Coronary artery (tissue), 2 donors: ENCODE data around the gene SH3RF1.
"Not testable (repeated sequence)": the region's sequence is repeated elsewhere in the genome, so short reads cannot be mapped to it uniquely, and the experiment has no call there.

ENCODE experiments used
- DNase-seq: peaks from one replicate; pipeline ENCODE4 v3.0.0-alpha.2; 2017; ENCODE audit warnings: low spot score
- H3K27ac ChIP-seq, 2 donors: fragments of 200-600 bp; sonication (generic); one replicate each; pipeline ENCODE4 v1.5.1; 2016 to 2019
- H3K4me3 ChIP-seq: fragments of 200-600 bp; sonication (generic); 2 replicates; pipeline ENCODE4 v1.5.1; 2016; ENCODE audit warnings: mild to moderate bottlenecking, moderate library complexity
- TF ChIP-seq, protein P1 (sequence below): fragments of 200-600 bp; sonication (generic); IDR thresholded peaks from one replicate; pipeline ENCODE4 v1.5.1; 2019; ENCODE audit warnings: antibody characterized with exemption

The SH3RF1 gene

DNA sequence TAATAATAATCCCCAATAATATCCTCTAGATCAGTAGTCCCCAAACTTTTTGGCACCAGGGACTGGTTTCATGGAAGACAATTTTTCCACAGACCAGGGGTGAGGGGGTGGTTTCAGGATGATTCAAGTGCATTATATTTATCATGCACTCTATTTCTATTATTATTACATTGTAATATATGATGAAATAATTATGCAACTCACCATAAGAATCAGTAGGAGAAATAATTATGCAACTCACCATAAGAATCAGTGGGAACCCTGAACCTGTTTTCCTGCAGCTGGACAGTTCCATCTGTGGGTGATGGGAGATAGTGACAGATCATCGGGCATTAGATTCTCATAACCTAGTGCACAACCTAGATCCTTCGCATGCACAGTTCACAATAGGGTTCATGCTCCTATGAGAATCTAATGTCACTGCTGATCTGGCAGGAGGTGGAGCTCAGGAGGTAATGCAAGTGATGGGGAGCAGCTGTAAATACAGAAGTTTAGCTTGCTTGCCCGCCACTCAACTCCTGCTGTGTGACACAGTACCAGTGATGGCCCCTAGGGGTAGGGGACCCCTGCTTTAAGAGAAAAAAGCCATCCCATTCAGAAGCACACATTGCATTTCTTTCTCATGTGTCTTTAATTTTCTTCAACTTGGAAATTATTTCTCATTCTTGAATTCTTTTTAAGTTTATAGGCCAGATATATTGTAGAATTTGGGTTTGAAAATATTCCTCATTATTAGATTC, 16.0 kb upstream of the SH3RF1 start:
- DNase-seq: no peak
- TF ChIP-seq, protein P1, sequence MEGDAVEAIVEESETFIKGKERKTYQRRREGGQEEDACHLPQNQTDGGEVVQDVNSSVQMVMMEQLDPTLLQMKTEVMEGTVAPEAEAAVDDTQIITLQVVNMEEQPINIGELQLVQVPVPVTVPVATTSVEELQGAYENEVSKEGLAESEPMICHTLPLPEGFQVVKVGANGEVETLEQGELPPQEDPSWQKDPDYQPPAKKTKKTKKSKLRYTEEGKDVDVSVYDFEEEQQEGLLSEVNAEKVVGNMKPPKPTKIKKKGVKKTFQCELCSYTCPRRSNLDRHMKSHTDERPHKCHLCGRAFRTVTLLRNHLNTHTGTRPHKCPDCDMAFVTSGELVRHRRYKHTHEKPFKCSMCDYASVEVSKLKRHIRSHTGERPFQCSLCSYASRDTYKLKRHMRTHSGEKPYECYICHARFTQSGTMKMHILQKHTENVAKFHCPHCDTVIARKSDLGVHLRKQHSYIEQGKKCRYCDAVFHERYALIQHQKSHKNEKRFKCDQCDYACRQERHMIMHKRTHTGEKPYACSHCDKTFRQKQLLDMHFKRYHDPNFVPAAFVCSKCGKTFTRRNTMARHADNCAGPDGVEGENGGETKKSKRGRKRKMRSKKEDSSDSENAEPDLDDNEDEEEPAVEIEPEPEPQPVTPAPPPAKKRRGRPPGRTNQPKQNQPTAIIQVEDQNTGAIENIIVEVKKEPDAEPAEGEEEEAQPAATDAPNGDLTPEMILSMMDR: no peak
- no peak overlapping the region for H3K27ac ChIP-seq
- H3K4me3 ChIP-seq: no peak overlapping the region

DNA sequence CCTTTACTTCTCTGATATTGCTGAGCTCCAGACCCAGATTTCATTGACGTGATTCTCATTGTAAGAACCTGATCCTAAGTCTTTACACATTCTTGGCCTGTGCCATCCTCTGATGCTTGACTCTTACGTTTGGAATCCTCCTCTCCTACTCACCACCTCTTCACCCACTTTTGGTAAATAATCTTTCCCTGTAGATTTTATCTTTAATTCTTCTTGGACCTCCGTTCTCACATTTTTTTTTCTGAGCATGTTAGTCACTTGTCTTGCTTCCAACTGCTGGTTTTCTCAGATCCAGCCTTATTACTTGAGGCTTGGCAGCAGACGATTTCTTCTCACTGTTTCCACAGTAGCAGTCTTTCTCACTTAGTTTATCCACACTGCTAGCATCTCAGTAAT, 12.4 kb upstream of the SH3RF1 start:
- TF ChIP-seq, protein P1: no peak
- no peak overlapping the region for H3K27ac ChIP-seq
- H3K4me3 ChIP-seq: no peak overlapping the region
- DNase-seq: no peak

DNA sequence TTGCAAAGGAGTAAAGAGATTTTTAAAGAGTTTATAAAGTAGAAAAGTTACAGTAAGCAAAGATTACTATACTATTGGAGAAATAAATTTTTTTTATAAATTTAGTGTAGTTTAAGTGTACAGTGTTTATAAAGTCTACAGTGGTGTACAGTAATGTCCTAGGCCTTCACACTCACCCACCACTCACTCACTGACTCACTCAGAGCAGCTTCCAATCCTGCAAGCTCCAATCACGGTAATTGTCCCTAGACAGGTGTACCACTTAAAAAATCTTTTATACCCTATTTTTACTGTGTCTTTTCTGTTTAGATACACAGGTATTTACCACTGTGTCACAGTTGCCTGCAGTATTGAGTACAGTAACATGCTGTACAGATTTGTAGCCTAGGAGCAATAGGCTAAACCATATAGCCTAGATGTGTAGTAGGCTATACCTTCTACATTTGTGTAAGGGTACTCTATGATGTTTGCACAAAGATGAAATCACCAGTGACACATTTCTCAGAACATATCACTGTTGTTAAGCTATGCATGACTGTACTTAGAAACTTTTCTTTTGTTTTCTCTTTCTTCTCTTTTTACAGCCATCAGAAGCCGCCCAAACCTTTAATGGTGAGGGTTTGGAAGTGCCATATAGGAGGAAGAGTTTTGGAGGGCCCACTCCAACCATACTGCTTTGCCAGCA, 11.8 kb upstream of the SH3RF1 start:
- H3K4me3 ChIP-seq: no peak overlapping the region
- no peak overlapping the region for H3K27ac ChIP-seq
- DNase-seq: no peak
- TF ChIP-seq, protein P1: no peak

DNA sequence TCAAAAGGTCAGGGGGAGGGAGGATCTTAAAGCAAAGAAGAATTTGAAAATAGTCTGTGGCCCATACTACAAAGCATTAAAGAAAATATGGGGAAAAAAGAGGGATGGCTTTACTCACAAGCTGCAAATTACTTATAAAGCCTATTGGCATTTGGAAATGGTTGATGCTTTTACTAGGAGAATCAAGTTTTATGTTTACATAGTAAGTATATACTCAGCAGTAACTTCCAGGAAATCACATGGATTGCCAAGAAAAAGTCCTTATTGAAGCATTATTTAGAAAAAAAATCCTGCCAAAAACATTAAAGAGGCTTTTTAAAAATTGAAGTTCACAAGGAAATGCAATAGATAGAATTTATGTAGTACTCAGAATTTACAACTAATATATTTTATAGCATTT, 8.4 kb upstream of the SH3RF1 start:
- H3K4me3 ChIP-seq: no peak overlapping the region
- H3K27ac ChIP-seq: no peak overlapping the region
- no peak for DNase-seq
- TF ChIP-seq, protein P1: no peak

DNA sequence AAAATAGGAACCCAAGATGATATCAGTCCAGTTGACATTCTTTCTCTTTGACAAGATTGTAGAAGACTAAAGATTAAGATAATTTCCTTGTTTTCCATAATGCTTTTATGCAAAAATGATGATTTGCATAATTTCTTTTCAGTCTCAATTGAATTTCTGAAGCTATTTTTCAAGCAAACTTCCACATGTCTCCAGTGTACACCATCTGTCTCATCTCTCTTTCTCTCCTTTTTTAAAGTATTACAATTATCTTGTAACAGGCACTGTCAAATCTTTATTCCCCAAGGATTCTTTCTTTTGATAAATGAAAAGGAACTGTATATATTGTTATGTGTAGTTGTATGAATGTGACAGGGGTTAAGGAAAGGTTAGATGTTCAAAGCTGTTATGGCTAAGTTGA, 7.9 kb upstream of the SH3RF1 start:
- Histone ChIP-seq H3K4me3 (no peak overlapping the region), H3K27ac (no peak overlapping the region)
- DNase-seq: no peak
- TF ChIP-seq, protein P1: no peak

DNA sequence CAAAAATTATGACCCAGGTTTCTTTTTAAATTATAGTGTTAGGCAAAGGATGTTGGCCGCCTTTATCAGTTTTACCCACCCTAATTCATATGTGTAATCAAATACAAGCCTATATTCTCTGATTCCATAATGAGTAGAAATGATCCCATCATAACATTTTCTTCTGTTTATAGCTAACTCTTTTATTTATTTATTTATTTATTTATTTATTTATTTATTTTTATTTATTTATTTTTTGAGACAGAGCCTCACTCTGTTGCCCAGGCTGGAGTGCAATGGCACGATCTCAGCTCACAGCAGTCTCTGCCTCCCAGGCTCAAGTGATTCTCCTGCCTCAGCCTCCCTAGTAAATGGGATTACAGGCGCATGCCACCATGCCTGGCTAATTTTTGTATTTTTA, 7.1 kb upstream of the SH3RF1 start:
- not testable (repeated sequence) for DNase-seq, H3K4me3 ChIP-seq, H3K27ac ChIP-seq

DNA sequence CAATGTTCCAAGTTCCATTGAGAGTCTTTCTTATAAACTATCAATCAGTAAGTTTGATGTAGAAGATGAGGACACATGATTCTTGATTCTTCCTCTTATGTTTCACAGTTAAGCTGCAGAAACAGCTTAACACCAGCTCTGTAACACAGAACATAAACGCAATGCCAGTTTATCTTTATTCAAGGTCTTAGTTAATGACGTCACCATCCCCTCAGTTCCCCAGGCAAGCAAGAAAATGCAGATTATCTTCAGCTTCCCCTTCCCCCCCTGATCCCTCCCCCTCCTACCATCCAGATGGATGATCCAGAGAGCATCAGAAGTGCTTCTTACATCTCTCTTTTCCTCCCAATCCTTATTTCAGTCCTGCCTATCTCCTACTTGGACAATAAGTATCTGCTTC, 4.4 kb upstream of the SH3RF1 start:
- Histone ChIP-seq H3K27ac (no peak overlapping the region), H3K4me3 (no peak overlapping the region)
- DNase-seq: no peak
- TF ChIP-seq, protein P1: no peak
